GM12865 (cell line): Measurements from ENCODE around the gene TAS2R4.
"Not testable (repeated sequence)": the region's sequence is repeated elsewhere in the genome, so short reads cannot be mapped to it uniquely, and the experiment has no call there.

ENCODE experiments used
- DNase-seq: peaks from one replicate; pipeline ENCODE4 v3.0.0; 2010; ENCODE audit warnings: low read depth
- H3K4me3 ChIP-seq: 2 replicates; pipeline ENCODE4 v1.5.1; 2011; ENCODE audit warnings: mild to moderate bottlenecking, low read depth, low read length, control low read depth
- TF ChIP-seq, protein P1 (sequence below): IDR thresholded peaks from 2 replicates; pipeline ENCODE4 v1.5.1; 2011; ENCODE audit warnings: low read length, control low read depth, low read depth, inconsistent platforms; ENCODE audit not compliant: insufficient read depth; ENCODE audit errors: missing control alignments

TAS2R4 gene

DNA sequence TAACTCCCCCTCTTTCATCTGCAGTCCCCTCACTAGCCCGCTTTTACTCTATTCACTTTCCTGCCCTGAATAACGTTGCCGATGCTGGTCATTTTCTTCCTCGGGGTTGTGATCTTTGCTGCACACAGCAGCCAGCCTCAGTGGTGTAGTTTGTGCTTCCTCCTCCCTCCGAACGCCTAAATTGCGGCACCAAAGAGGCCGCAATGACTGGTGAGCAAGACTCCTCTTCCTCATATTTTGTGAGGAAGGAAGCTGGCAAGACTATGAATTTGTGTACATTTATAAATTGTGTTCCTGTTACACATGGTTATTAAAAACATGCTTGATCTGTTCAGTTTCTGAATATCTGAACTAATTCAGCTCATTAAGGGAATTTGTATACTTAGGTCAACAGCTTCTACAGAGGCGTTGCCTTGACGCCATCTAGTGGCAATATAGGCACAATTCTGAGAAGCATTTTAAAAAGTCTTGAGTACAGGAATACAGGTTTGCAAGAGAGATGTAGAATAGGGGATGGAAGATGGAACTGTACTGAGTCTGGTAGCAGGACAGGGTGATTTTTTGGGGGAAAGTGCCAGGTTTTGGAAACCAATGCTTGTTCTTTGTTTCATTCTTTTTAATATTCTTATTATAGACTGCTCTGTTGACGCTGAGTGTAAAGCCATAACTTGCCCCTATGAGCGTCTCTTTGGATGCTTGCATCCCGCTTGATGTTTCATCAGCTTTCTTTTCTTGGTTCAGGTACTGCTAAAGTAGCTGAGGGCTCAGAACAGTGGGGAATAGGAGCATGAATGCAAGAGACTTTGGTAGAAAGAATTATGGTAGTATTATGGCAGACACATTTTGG, 9.5 kb downstream of the TAS2R4 start:
- H3K4me3 ChIP-seq = no peak overlapping the region
- peak; percentile 68 for DNase-seq
- TF ChIP-seq, protein P1, sequence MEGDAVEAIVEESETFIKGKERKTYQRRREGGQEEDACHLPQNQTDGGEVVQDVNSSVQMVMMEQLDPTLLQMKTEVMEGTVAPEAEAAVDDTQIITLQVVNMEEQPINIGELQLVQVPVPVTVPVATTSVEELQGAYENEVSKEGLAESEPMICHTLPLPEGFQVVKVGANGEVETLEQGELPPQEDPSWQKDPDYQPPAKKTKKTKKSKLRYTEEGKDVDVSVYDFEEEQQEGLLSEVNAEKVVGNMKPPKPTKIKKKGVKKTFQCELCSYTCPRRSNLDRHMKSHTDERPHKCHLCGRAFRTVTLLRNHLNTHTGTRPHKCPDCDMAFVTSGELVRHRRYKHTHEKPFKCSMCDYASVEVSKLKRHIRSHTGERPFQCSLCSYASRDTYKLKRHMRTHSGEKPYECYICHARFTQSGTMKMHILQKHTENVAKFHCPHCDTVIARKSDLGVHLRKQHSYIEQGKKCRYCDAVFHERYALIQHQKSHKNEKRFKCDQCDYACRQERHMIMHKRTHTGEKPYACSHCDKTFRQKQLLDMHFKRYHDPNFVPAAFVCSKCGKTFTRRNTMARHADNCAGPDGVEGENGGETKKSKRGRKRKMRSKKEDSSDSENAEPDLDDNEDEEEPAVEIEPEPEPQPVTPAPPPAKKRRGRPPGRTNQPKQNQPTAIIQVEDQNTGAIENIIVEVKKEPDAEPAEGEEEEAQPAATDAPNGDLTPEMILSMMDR = peak; percentile 74

DNA sequence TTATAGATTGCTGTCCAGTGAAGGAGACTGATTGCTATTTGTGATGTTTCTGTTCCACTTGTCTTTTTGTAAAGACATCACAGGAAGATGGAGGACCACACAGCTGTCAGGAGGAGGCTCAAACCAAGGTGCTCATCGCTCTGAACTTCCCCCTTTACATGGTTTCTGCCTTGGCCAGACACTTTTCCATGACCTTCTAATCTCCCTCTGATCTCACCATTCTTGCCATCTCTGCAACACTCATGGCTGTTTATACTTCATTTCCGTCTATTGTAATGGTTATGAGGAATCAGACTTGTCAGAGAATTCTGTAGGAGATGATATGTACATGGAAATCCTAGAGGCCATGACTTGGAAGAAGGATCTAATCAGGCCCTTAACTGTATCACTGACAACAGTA, 11.8 kb downstream of the TAS2R4 start:
- no peak for DNase-seq
- TF ChIP-seq, protein P1 = no peak

DNA sequence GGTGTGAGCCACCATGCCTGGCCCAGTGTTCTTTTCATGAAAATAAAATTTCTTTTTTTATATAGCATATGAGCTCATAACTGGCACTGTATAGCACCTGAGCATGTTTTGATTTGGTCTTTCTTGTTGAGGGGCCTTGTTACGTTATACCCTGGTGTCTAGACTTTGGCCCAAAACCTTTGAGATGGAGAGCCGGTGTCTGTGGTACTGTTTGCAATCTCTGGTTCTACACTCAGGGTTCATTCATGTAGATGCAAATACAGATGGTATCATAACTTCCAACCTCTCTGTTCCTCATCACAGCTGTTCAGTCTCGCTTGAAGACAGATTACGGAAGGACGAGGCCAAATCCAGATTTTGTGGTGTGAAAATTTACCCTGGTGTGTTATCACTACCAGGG, 13.4 kb downstream of the TAS2R4 start, which contains the start of gene TAS2R5:
Gene TAS2R5 (plus strand): TSS at position 301 of the 400 bp plus-strand sequence. CDS start 145 bp downstream, outside the sequence.
- H3K4me3 ChIP-seq = no peak within 1 kb of the TSS
- TF ChIP-seq, protein P1 = no peak
- DNase-seq = no peak

More for the DNA sequence above, 11.8 kb downstream of the TAS2R4 start:
- no peak overlapping the region for H3K4me3 ChIP-seq

DNA sequence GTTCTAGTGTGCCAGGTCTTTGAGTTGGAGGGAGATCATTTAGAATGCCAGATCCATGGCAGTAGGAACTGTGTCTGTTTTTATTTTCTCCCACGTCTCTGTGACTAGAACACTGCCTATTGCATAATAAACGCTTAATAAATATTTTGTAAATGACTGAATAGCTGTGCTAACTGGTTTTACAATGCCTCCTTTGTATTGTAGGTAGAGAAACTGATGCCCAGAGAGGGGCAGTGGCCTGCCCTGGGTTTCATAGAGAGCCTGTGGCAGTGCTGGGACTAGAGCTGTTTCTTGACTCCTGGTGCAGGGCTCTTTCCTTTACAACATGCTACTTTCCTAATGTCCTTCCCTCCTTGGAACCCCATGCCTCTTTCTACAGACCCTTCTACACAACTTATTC, 16.1 kb downstream of the TAS2R4 start:
- no peak overlapping the region for H3K4me3 ChIP-seq
- no peak for DNase-seq
- TF ChIP-seq, protein P1 = no peak

DNA sequence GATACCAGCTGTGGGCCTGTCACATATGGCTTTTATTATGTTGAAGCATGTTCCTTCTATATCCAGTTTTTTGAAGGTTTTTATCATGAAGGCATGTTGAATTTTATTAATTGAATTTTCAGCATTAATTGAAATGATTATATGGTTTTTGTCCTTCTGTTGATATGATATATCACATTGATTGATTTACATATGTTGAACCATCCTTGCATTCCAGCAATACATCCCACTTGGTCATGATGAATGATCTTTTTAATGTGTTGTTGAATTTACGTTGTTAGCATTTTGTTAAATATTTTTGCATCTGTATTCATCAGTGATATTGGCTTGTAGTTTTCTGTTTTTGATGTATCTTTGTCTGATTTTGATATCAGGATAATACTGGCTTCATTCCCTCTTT, 43.6 kb downstream of the TAS2R4 start:
- no peak overlapping the region for H3K4me3 ChIP-seq
- TF ChIP-seq, protein P1 = no peak
- DNase-seq = no peak

DNA sequence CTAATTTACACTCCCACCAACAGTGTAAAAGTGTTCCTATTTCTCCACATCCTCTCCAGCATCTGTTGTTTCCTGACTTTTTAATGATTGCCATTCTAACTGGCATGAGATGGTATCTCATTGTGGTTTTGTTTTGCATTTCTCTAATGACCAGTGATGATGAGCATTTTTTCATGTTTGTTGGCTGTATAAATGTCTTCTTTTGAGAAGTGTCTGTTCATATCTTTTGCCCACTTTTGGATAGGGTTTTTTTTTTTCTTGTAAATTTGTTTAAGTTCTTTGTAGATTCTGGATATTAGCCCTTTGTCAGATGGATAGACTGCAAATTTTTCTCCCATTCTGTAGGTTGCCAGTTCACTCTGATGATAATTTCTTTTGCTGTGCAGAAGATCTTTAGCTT, 46.0 kb downstream of the TAS2R4 start:
- DNase-seq, H3K4me3 ChIP-seq: not testable (repeated sequence)
